Neutrophil (primary cell): ENCODE measurements around the gene LMNTD2.

Experiments used
- H3K27ac ChIP-seq: fragments of 200-600 bp; sonication (generic); 2 replicates; pipeline ENCODE4 v1.5.1; 2016; ENCODE audit warnings: mild to moderate bottlenecking, moderate library complexity
- H3K27me3 ChIP-seq: fragments of 200-600 bp; sonication (generic); 2 replicates; pipeline ENCODE4 v1.6.0; 2016; ENCODE audit warnings: mild to moderate bottlenecking
- H3K36me3 ChIP-seq: fragments of 200-600 bp; sonication (generic); 2 replicates; pipeline ENCODE4 v1.5.1; 2017
- H3K4me1 ChIP-seq, 2 experiments: fragments of 200-600 bp in 1 of 2; sonication (generic) in 1 of 2; 1 replicate in 1 of 2; 2 replicates in 1 of 2; pipeline versions ENCODE4 v1.5.1 to v1.6.1; 2013 to 2016; ENCODE audit warnings: low read depth in 1 of 2, low read length in 1 of 2, mild to moderate bottlenecking in 1 of 2, moderate library complexity in 1 of 2; ENCODE audit not compliant: control insufficient read depth in 1 of 2, insufficient read depth in 1 of 2
- H3K4me3 ChIP-seq, 2 experiments: fragments of 200-600 bp in 1 of 2; sonication (generic) in 1 of 2; 1 replicate in 1 of 2; 2 replicates in 1 of 2; pipeline ENCODE4 v1.5.1; 2013 to 2016; ENCODE audit warnings: low read depth in 1 of 2, low read length in 1 of 2, mild to moderate bottlenecking in 1 of 2, moderate library complexity in 1 of 2
- H3K9me3 ChIP-seq: fragments of 200-600 bp; sonication (generic); 2 replicates; pipeline ENCODE4 v1.5.1; 2016
- TF ChIP-seq, protein P1 (sequence below): fragments of 200-600 bp; sonication (generic); IDR thresholded peaks from 2 replicates; pipeline ENCODE4 v1.5.1; 2016; ENCODE audit warnings: antibody characterized with exemption

Gene LMNTD2

DNA sequence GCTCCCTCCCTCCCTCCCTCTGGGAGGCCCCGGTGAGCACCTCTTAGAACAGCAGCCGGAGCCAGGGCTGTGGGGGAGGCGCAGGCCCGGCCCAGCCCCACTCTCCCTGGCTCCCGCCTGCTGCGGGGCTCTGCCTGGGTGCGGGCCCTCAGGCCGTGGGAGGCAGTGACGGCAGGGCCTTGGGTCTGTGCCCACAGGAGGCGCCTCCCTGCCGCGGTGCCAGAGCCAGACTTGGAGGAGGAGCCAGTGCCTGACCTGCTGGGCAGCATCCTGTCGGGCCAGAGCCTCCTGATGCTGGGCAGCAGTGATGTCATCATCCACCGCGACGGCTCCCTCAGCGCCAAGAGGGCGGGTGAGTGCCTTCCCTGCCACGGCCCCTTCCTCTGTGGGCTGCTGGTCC lies 45.7 kb upstream of the LMNTD2 start:
- Histone ChIP-seq H3K27me3 (no peaks in the 10 kb centered on the region), H3K27ac (no peak overlapping the region), H3K4me3 (no peak overlapping the region), H3K9me3 (no peaks in the 10 kb centered on the region), H3K36me3 (peaks cover 98% of the 10 kb centered on the region), H3K4me1 (no peaks in the 10 kb centered on the region)
- TF ChIP-seq, protein P1, sequence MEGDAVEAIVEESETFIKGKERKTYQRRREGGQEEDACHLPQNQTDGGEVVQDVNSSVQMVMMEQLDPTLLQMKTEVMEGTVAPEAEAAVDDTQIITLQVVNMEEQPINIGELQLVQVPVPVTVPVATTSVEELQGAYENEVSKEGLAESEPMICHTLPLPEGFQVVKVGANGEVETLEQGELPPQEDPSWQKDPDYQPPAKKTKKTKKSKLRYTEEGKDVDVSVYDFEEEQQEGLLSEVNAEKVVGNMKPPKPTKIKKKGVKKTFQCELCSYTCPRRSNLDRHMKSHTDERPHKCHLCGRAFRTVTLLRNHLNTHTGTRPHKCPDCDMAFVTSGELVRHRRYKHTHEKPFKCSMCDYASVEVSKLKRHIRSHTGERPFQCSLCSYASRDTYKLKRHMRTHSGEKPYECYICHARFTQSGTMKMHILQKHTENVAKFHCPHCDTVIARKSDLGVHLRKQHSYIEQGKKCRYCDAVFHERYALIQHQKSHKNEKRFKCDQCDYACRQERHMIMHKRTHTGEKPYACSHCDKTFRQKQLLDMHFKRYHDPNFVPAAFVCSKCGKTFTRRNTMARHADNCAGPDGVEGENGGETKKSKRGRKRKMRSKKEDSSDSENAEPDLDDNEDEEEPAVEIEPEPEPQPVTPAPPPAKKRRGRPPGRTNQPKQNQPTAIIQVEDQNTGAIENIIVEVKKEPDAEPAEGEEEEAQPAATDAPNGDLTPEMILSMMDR = no peak

DNA sequence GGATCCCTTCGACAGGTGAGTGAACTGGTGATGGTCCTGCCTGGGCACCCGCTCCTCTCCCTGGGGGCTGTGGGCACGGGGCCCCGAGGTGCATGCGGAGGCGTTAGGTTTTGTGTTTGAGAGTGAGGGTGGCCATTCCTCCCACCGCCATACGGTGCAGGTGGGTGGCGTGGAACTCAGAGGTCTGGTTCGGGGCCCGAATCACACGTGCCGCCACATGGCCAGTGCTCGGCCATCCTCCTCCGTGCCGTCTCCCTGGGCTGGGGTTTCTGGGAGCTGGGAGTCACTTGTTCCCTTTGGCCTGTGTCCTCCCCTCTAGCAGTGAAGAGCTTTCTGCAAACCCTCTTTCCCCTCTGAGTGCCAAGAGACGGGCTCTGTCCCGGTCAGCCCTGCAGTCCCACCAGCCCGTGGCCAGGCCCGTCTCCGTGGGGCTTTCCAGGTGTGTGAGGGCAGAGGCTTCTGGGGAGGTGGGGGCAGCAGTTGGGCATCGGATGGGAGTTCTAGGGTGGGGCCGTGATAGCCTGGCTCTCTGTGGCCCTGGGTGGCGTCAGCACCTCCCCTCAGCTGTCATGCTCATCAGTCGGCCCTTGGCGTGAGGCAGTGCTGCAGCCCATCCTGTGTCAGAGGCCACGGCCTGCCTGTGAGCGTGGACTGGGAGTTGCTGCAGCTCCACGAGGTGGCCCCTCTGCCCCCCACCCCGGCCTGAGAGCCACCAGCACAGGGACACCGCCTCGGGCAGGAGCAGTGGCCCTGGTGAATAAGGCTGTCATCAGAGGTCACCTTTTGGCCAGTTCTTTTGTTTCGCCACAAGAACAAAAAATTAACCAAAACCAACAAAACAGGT lies 45.0 kb upstream of the LMNTD2 start:
- H3K36me3 ChIP-seq = peaks cover 98% of the 10 kb centered on the region
- no peaks in the 10 kb centered on the region for H3K4me1 ChIP-seq
- H3K27me3 ChIP-seq = no peaks in the 10 kb centered on the region
- TF ChIP-seq, protein P1 = no peak
- H3K9me3 ChIP-seq = no peaks in the 10 kb centered on the region
- no peak overlapping the region for H3K27ac ChIP-seq
- H3K4me3 ChIP-seq = no peak overlapping the region

DNA sequence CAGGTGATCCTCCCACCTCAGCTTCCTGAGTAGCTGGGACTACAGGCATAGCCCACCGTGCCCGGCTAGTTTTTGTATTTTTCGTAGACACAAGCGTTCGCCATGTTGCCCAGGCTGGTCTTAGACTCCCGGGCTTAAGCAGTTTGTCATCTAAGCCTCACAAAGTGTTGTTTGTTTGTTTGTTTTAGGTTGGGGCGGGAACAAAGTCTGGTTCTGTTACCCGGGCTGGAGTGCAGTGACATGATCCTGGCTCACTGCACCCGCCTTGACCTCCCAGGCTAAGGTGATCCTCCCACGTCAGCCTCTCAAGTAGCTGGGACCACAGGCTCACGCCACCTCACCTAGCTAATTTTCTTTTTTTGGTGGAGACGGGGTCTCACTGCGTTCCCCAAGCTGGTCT lies 42.6 kb upstream of the LMNTD2 start:
- peaks cover 95% of the 10 kb centered on the region for H3K36me3 ChIP-seq
- no peak overlapping the region for H3K27ac ChIP-seq

DNA sequence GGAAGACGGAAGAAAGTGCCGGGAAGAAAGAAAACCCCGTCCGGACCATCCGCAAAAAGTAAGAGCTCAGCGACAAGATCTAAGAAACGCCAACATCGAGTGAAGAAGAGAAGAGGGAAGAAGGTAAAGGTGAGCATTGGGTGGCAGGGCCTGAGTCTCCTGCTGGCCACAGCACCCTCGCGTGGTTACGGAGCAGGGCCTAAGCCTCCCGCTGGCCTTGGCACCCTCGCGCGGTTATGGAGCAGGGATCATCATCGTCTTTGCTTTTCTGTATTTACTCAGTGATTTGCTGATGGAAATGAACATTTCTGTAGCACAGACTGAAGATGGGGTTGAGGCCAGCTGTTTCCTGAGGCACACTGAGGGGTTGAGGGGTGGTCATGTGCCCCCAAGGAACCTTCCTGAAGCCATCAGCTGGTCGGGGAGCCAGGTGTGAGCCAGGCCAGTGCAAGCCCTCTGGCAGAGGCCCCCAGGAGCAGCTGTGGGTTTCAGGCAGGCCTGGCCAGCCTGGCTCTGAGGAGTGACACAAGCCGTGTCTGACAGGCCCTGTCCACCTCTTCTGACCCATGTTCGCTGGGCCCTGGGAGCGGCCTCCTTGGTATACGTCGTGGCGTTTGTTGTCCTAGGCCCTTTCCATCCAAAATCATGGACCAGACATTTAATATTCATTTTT lies 41.2 kb upstream of the LMNTD2 start:
- Histone ChIP-seq H3K27ac (no peak overlapping the region), H3K4me1 (no peaks in the 10 kb centered on the region), H3K27me3 (no peaks in the 10 kb centered on the region), H3K9me3 (no peaks in the 10 kb centered on the region), H3K36me3 (peaks cover 95% of the 10 kb centered on the region), H3K4me3 (no peak overlapping the region)
- TF ChIP-seq, protein P1 = no peak

More for the DNA sequence above, 42.6 kb upstream of the LMNTD2 start:
- TF ChIP-seq, protein P1 = no peak
- no peaks in the 10 kb centered on the region for H3K27me3 ChIP-seq
- no peak overlapping the region for H3K4me3 ChIP-seq
- H3K4me1 ChIP-seq = no peaks in the 10 kb centered on the region
- no peaks in the 10 kb centered on the region for H3K9me3 ChIP-seq

DNA sequence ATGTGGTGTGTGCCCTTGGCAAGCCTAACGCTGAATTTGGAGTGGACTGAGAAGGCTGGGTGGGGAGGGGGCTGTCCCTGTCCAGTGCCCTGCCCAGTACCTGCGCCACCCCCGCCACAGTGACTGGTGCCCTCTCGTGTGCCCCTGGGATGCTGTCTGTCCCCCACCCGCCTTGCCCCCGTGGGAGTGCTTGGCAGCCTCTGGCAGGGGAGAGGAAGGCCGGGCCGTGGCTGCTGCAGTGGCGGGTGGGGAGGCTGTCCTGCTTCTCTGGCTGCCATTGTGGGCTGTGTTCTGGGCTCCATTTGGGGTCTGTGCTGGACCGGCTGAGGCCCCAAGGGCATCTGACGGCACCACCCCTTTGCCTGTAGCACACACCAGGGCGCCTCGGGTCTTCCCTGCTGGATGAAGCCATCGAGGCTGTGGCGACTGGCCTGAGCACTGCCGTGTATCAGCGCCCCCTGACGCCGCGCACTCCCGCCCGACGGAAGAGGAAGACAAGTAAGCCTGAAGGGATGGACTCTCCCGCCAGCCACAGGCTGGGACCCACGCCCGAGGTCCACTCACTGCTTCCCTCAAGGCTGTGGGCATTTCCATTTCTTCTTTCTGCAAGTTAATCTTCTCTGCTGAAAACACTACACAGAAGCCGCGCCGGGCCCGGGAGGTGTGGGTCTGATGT lies 37.6 kb upstream of the LMNTD2 start:
- no peaks in the 10 kb centered on the region for H3K27me3 ChIP-seq
- H3K4me3 ChIP-seq = no peak overlapping the region
- H3K27ac ChIP-seq = no peak overlapping the region
- H3K9me3 ChIP-seq = no peaks in the 10 kb centered on the region
- TF ChIP-seq, protein P1 = no peak
- H3K36me3 ChIP-seq = peaks cover 96% of the 10 kb centered on the region
- no peaks in the 10 kb centered on the region for H3K4me1 ChIP-seq
